HEK293 (cell line): ENCODE data around the gene DPP6.

Experiments
- CTCF ChIA-PET: fragments of 350-600 bp; formaldehyde crosslinking; extraction: SDS; loops from one replicate; lab custom pipeline; 2021; ENCODE audit warnings: antibody characterized with exemption; lab: Yijun Ruan, JAX
- POLR2A ChIA-PET: fragments of 300-600 bp; formaldehyde crosslinking; extraction: SDS; loops from one replicate; lab custom pipeline; 2020; ENCODE audit warnings: antibody characterized with exemption, inconsistent platforms; lab: Yijun Ruan, JAX
- H3K27ac ChIP-seq: fragments of 200-500 bp; sonication (Bioruptor generic); 2 replicates; pipeline ENCODE4 v1.5.1; 2014; ENCODE audit warnings: low read depth, low read length, control low read depth, inconsistent platforms; ENCODE audit errors: extremely low read depth
- H3K36me3 ChIP-seq, 2 experiments: fragments of 200-500 bp in 1 of 2; sonication (Bioruptor generic) in 1 of 2; 1 replicate in 1 of 2; 2 replicates in 1 of 2; pipeline ENCODE4 v1.5.1; 2014 to 2017; ENCODE audit warnings: inconsistent platforms in 2 of 2, low read length in 2 of 2; ENCODE audit not compliant: control insufficient read depth in 2 of 2, insufficient read depth in 1 of 2
- H3K4me1 ChIP-seq: fragments of 200-500 bp; sonication (Bioruptor generic); 2 replicates; pipeline ENCODE4 v1.5.1; 2014; ENCODE audit warnings: mild to moderate bottlenecking, low read length, inconsistent platforms; ENCODE audit not compliant: control insufficient read depth, insufficient read depth
- H3K4me3 ChIP-seq: 2 replicates; pipeline ENCODE4 v1.5.1; 2011; ENCODE audit warnings: low read depth, mild to moderate bottlenecking, control low read depth, low read length, moderate library complexity
- H3K9me3 ChIP-seq: fragments of 200-500 bp; sonication (Bioruptor generic); 2 replicates; pipeline ENCODE4 v1.5.1; 2014; ENCODE audit warnings: low read depth, low read length, inconsistent platforms; ENCODE audit not compliant: control insufficient read depth, insufficient read depth
- PBX3 ChIP-seq: sonication (generic); formaldehyde crosslinking; IDR thresholded peaks from 2 replicates; pipeline ENCODE4 v1.8.1; 2022; ENCODE audit warnings: mild to moderate bottlenecking, moderate library complexity, missing genetic modification reagents
- SALL2 ChIP-seq: fragments of 450-650 bp; formaldehyde crosslinking; IDR thresholded peaks from 2 replicates; pipeline ENCODE4 v1.5.0; 2017; ENCODE audit warnings: missing biosample characterization, mild to moderate bottlenecking, missing genetic modification characterization, borderline replicate concordance
- TRIM28 ChIP-seq: IDR thresholded peaks from 2 replicates; pipeline ENCODE4 v1.6.1; 2011; ENCODE audit warnings: low read length, control low read depth, borderline replicate concordance
- TSHZ1 ChIP-seq: fragments of 450-650 bp; formaldehyde crosslinking; IDR thresholded peaks from 2 replicates; pipeline ENCODE4 v1.5.1; 2016; ENCODE audit warnings: missing biosample characterization, missing genetic modification characterization, borderline replicate concordance
- ZBTB49 ChIP-seq: fragments of 450-650 bp; formaldehyde crosslinking; IDR thresholded peaks from 2 replicates; pipeline ENCODE4 v1.5.1; 2016; ENCODE audit warnings: missing biosample characterization, missing genetic modification characterization, low read depth
- ZFP3 ChIP-seq: fragments of 450-650 bp; formaldehyde crosslinking; IDR thresholded peaks from 2 replicates; pipeline ENCODE4 v1.5.1; 2016; ENCODE audit warnings: low read depth, missing biosample characterization, missing genetic modification characterization
- ZNF121 ChIP-seq: fragments of 450-650 bp; formaldehyde crosslinking; IDR thresholded peaks from 2 replicates; pipeline ENCODE4 v1.5.1; 2016; ENCODE audit warnings: missing biosample characterization, missing genetic modification characterization
- ZNF146 ChIP-seq: fragments of 450-650 bp; formaldehyde crosslinking; IDR thresholded peaks from 2 replicates; pipeline ENCODE4 v1.5.1; 2016; ENCODE audit warnings: missing biosample characterization, missing genetic modification characterization
- ZNF155 ChIP-seq: fragments of 450-650 bp; formaldehyde crosslinking; IDR thresholded peaks from 2 replicates; pipeline ENCODE4 v1.5.1; 2016; ENCODE audit warnings: missing biosample characterization, missing genetic modification characterization
- ZNF354C ChIP-seq: fragments of 450-650 bp; formaldehyde crosslinking; IDR thresholded peaks from 2 replicates; pipeline ENCODE4 v1.5.1; 2016; ENCODE audit warnings: missing biosample characterization, missing genetic modification characterization, low read depth, borderline replicate concordance
- ZNF398 ChIP-seq: fragments of 450-650 bp; formaldehyde crosslinking; IDR thresholded peaks from 2 replicates; pipeline ENCODE4 v1.5.1; 2017; ENCODE audit warnings: missing biosample characterization, missing genetic modification characterization
- ZNF521 ChIP-seq: fragments of 450-650 bp; formaldehyde crosslinking; IDR thresholded peaks from 2 replicates; pipeline ENCODE4 v1.5.1; 2017; ENCODE audit warnings: missing biosample characterization, mild to moderate bottlenecking, missing genetic modification characterization
- ZNF544 ChIP-seq: fragments of 450-650 bp; formaldehyde crosslinking; IDR thresholded peaks from 2 replicates; pipeline ENCODE4 v1.5.0; 2017; ENCODE audit warnings: missing biosample characterization, missing genetic modification characterization
- ZNF629 ChIP-seq: fragments of 450-650 bp; formaldehyde crosslinking; IDR thresholded peaks from 2 replicates; pipeline ENCODE4 v1.5.1; 2017; ENCODE audit warnings: missing biosample characterization, missing genetic modification characterization
- ZNF645 ChIP-seq: fragments of 450-650 bp; formaldehyde crosslinking; IDR thresholded peaks from 2 replicates; pipeline ENCODE4; 2016; ENCODE audit warnings: missing biosample characterization, missing genetic modification characterization
- ZNF747 ChIP-seq: fragments of 450-650 bp; formaldehyde crosslinking; IDR thresholded peaks from 2 replicates; pipeline ENCODE4 v1.5.1; 2016; ENCODE audit warnings: missing biosample characterization, missing genetic modification characterization
- TF ChIP-seq, protein P1 (sequence below): fragments of 450-650 bp; formaldehyde crosslinking; IDR thresholded peaks from 2 replicates; pipeline ENCODE4 v1.5.1; 2016; ENCODE audit warnings: missing biosample characterization, missing genetic modification characterization, borderline replicate concordance
- TF ChIP-seq, protein P2 (sequence below): fragments of 450-650 bp; formaldehyde crosslinking; IDR thresholded peaks from 2 replicates; pipeline ENCODE4 v1.5.1; 2017; ENCODE audit warnings: missing biosample characterization, missing genetic modification characterization
- TF ChIP-seq, protein P3 (sequence below): fragments of 450-650 bp; formaldehyde crosslinking; IDR thresholded peaks from 2 replicates; pipeline ENCODE4 v1.5.1; 2016; ENCODE audit warnings: missing biosample characterization, missing genetic modification characterization

The DPP6 gene

DNA sequence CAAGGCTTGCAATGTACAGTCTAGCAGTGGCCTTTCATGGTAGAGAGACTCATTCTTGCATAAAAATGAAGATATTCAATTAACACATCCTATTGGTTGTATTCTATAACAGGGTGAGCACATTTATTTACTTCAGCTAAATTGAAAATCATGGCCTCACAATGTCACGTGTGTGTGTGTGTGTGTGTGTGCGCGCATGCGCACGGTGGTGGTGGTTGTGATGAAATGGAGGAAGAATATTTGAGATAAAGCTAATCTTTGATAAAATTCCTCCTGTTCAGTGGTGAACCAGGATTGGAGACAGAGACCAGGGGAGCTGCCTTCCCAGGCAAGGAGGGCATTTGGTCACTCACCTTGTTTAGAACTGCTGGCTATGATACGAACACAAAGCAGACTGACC lies 199.8 kb downstream of the DPP6 start:
- POLR2A ChIA-PET: no interaction called here
- TF ChIP-seq ZNF645: no peak
- TF ChIP-seq TRIM28: no peak
- TF ChIP-seq ZNF146 (tag by site-specific recombination): no peak
- TF ChIP-seq SALL2 (tag by site-specific recombination): no peak
- TF ChIP-seq ZNF398 (tag by site-specific recombination): no peak
- no peak for TF ChIP-seq ZFP3 (tag by site-specific recombination)
- TF ChIP-seq ZNF155 (tag by site-specific recombination): no peak
- TF ChIP-seq ZNF544: no peak
- no peak for TF ChIP-seq ZNF121 (tag by site-specific recombination)
- TF ChIP-seq, protein P1, sequence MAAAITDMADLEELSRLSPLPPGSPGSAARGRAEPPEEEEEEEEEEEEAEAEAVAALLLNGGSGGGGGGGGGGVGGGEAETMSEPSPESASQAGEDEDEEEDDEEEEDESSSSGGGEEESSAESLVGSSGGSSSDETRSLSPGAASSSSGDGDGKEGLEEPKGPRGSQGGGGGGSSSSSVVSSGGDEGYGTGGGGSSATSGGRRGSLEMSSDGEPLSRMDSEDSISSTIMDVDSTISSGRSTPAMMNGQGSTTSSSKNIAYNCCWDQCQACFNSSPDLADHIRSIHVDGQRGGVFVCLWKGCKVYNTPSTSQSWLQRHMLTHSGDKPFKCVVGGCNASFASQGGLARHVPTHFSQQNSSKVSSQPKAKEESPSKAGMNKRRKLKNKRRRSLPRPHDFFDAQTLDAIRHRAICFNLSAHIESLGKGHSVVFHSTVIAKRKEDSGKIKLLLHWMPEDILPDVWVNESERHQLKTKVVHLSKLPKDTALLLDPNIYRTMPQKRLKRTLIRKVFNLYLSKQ (tag by site-specific recombination): no peak
- TF ChIP-seq ZBTB49: no peak
- no peak for TF ChIP-seq ZNF747 (tag by site-specific recombination)
- no peak for TF ChIP-seq TSHZ1 (tag by site-specific recombination)
- TF ChIP-seq ZNF629 (tag by site-specific recombination): no peak
- no peak for TF ChIP-seq PBX3
- TF ChIP-seq, protein P2, sequence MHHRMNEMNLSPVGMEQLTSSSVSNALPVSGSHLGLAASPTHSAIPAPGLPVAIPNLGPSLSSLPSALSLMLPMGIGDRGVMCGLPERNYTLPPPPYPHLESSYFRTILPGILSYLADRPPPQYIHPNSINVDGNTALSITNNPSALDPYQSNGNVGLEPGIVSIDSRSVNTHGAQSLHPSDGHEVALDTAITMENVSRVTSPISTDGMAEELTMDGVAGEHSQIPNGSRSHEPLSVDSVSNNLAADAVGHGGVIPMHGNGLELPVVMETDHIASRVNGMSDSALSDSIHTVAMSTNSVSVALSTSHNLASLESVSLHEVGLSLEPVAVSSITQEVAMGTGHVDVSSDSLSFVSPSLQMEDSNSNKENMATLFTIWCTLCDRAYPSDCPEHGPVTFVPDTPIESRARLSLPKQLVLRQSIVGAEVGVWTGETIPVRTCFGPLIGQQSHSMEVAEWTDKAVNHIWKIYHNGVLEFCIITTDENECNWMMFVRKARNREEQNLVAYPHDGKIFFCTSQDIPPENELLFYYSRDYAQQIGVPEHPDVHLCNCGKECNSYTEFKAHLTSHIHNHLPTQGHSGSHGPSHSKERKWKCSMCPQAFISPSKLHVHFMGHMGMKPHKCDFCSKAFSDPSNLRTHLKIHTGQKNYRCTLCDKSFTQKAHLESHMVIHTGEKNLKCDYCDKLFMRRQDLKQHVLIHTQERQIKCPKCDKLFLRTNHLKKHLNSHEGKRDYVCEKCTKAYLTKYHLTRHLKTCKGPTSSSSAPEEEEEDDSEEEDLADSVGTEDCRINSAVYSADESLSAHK: no peak
- TF ChIP-seq, protein P3, sequence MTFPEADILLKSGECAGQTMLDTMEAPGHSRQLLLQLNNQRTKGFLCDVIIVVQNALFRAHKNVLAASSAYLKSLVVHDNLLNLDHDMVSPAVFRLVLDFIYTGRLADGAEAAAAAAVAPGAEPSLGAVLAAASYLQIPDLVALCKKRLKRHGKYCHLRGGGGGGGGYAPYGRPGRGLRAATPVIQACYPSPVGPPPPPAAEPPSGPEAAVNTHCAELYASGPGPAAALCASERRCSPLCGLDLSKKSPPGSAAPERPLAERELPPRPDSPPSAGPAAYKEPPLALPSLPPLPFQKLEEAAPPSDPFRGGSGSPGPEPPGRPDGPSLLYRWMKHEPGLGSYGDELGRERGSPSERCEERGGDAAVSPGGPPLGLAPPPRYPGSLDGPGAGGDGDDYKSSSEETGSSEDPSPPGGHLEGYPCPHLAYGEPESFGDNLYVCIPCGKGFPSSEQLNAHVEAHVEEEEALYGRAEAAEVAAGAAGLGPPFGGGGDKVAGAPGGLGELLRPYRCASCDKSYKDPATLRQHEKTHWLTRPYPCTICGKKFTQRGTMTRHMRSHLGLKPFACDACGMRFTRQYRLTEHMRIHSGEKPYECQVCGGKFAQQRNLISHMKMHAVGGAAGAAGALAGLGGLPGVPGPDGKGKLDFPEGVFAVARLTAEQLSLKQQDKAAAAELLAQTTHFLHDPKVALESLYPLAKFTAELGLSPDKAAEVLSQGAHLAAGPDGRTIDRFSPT (tag by site-specific recombination): no peak
- no peak for TF ChIP-seq ZNF354C (tag by site-specific recombination)
- no peak for TF ChIP-seq ZNF521 (tag by site-specific recombination)

More for the DNA sequence above, 199.8 kb downstream of the DPP6 start:
- H3K27ac ChIP-seq: no peak overlapping the region
- H3K4me3 ChIP-seq: no peak overlapping the region
- H3K36me3 ChIP-seq: no peaks in the 10 kb centered on the region
- CTCF ChIA-PET: interaction anchor here (0.7 kb wide), 1 partner anchor 39 kb away, joined by 3 read pairs; no protein-coding TSS in a partner anchor
- H3K9me3 ChIP-seq: no peaks in the 10 kb centered on the region
- no peaks in the 10 kb centered on the region for H3K4me1 ChIP-seq
